Measurements from ENCODE around the gene SLC39A11.
"Not testable (repeated sequence)": the region's sequence is repeated elsewhere in the genome, so short reads cannot be mapped to it uniquely, and the experiment has no call there.

SLC39A11 gene

DNA sequence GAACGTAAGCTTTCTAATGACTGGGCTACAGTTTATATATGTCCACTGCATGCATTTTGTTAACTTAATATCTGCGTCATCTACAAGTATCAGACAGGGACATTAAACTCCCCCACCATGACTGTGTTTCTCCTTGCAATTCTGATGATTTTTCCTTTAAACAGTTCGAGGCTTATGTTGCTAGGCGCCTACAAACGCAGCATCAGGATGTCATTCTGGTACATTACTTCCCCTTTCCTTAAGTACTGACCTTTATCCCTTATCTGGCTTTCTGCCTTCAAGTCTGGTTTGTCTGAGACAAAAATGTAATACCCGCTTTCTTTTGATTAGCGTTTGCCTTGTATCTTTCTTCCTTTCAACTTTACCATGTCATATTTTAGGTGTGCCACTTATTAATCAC lies 362.4 kb downstream of the SLC39A11 start:
- no peak for DNase-seq

DNA sequence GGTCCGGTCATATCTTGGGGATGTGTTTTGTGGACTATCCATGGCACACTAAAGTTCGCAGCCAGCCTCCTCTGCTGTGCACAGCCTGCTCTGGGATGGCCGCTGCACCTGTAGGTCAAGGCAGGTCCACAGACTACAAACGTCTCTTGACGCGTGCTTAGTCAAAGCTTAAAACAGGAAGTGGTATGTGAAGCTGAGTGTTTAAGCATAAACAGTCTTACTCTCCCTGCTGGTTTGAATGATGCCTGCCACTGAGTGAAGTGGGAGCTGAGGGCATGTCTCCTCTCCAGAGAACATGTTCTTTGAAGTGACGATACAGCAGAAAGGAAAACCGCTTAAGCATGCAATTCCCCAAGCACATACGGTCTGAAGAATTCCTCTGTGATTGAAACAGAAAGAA lies 365.6 kb downstream of the SLC39A11 start:
- peak; percentile 19 for DNase-seq

DNA sequence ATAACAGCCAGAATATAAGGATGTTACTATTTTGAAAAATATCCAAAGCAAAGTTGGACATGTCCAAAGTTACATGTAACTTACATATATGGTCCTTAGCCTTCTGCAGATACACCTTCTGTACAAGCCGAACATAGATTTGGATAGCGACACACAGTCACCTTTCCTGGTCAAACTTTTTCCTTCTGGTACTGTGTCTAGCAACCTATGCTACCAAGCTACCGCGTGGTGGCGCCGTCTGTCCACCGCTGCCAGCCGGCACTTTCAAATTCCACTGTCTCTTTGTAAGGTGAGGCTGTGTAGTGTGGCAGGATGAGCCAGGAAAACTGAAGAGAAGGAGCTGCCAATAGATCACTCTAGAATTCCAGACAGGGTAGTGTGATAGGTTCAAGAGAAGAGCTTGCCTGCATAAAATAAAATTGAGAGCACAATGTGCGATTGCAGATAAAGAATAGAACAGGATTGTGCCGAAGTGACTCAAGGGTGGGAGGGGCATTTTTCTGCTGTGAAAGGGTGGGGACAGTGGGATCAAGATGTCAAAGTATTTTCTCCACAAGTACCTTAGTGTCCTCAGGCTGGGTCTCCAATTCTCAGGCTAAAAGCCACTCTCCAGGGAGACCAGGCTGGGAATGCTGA lies 366.9 kb downstream of the SLC39A11 start:
- DNase-seq: peak; percentile 45

DNA sequence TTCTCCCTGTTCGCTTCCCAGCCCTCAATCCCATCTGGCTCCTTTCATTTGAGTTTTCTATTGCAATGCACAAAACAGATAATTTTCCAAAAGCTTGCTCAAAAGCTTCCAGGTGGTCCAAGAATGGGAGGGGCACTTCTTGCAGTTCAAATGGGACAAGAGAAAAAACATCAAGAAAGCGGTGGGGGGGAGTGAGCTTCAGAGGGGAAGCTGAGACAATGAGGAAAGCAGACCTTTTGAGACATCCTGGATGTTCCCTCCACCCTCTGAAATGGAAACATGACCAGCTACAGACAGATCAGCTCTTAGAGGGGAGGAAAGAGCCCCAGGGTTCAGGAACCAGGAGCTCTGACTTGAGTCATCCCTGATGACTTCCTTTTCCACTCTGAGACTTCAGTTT lies 368.2 kb downstream of the SLC39A11 start:
- peak; percentile 47 for DNase-seq

DNA sequence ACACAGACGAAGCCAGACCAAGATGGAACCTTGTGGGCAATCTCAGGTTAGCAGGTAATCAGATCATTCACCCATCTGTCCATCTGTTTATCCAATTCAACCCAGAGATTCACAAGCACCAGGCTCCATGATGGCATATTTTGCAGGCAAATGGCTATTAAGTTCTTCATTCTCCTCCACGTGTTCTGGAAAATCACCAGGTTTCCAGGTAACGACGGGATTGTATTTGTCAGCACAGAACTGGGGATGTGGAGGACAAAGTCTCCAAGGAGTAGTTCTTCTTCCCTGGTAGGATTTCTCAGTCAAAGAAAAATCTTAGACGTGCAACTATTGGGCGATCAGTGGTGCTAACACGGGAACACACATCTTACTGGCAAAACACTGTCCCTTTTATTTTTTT lies 368.8 kb downstream of the SLC39A11 start:
- DNase-seq: no peak

DNA sequence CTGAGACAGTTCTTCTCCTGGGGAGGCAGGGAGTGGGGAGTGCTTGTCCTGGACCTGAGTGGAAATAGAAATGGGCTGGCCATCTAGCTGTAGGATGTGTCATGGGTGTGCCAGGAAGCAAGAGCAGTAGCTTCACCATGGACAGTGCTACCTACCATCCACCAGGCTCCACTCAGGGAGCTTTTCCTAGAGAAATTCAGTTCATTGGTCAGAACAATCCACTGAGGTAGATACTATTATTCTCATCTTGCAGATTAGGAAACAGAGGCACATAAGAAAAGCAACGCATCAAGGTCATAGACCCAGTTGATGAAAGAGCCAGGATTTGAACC lies 372.0 kb downstream of the SLC39A11 start:
- no peak for DNase-seq

DNA sequence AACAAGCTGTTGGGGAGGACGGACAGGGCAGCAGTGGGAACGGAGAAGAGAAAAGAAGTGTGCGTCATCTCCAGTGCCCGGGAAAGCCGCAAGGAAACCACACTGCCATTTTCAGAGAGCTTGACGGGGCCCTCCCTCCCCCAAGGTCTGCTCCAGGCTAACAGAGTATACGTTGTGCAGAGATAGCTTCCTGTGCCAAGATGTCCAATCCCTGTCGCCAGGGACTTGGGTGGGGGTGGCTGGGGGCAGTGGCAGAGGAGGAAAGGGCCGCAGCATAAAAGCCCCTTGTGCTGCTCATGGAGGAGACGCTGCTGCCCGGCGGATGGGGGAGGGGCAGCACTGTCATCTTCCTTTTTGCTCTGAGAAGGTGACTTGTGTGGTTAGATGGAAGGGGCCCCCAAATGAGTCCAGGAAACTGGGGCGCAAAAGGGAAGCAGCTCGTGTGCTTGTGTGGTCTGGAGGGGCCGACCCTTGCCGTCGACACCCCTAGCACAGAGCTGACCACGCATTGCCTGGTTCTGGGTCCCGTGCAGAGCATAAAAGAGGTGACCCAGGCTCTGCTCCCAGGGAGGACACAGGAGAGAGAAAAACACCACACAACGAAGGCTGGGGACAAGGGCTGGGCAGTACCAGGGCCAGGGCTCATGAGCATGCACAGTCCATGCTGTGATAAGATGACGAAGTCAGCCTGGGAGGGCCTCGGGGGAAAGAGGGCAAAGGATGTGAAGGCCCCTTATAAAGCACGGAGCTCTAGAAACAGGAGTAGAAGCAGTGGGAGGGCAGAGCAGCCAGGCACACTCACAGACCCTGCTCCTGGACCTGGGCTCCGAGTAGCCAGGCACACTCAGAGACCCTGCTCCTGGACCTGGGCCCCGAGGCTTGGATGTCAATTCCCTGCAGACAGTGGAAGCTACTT lies 372.7 kb downstream of the SLC39A11 start:
- peak; percentile 91 for DNase-seq

DNA sequence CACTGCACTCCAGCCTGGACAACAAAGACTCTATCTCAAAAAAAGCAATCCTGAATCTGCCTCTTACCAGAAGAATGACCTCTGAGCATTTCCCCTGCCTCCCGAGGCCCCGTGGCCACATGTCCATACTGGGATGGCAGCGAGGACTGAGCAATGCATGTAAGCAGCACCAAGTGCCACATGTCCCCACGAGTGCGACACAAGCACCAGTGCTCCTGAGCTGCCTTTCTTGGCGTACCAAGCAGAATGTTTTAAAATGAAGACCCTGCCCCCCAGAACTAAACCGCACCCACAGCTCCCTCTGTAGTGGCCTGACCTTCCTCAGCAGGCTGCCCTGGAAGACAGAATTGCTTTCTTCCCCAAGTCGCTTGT lies 373.3 kb downstream of the SLC39A11 start:
- DNase-seq: no peak

DNA sequence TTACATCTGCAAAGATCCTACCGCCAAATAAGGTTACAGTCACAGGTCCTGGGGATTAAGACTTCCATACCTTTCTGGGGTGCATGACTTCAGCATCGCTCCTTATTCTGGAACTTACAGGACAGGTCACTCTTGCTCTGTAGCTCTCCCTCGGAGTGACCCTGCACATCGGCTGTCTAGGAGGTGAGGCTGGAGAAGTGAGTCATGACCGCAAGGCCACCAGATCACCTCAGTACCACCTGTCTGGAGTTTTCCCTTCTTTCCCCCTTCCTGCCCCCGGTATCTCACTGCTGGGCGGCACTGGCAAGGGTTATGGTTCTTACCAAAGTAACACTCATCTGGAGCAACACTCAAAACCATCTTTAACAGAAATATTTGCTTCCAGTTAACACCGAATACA lies 374.8 kb downstream of the SLC39A11 start:
- no peak for DNase-seq

DNA sequence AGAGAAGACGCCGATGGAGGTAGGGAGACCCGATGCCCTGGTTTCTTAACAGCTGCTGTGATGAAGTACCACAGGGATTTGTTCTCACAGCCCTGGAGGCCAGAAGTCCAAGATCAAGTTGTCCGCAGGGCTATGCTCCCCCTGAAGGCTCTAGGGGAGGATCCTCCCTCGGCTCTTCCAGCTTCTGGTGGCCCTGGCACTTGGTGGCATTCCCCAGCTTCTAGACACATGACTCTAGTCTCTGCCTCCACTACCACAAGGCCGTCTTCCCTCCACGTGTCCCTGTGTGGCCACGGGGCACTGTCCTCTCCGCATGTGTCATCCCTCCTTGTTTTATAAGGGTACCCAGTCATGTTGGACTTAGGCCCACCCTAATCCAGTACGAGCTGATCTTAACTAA lies 375.2 kb downstream of the SLC39A11 start:
- DNase-seq: no peak

DNA sequence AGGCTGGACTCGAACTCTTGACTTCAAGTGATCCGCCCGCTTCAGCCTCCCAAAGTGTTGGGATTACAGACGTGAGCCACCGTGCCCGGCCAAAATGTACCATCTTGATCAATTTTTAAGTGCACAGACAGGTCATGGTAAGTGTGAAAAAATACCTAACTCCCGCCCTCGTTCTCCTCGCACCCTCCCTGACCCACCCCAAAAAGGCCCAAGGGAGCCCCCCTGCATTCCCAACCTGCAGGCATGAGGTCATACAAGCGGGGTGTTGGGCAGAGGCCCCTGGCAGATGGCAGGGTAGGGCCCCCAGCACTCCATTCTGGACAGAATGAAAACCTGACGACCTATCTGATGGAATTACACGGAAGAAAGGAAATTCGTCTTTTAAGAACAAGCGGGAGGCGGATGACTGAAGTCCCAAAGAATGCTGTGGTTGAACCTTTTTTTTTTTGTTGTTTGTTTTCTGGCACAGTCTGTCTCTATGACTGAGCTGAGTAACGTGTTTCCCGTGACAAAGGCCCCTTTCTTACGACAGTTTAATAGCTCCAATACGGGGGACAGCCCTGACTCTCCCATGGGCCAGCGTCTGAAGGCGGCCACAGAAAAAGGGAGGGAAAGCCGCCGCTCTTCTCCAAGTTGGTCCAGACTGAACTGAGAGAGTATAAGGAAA lies 376.4 kb downstream of the SLC39A11 start:
- DNase-seq: no peak

DNA sequence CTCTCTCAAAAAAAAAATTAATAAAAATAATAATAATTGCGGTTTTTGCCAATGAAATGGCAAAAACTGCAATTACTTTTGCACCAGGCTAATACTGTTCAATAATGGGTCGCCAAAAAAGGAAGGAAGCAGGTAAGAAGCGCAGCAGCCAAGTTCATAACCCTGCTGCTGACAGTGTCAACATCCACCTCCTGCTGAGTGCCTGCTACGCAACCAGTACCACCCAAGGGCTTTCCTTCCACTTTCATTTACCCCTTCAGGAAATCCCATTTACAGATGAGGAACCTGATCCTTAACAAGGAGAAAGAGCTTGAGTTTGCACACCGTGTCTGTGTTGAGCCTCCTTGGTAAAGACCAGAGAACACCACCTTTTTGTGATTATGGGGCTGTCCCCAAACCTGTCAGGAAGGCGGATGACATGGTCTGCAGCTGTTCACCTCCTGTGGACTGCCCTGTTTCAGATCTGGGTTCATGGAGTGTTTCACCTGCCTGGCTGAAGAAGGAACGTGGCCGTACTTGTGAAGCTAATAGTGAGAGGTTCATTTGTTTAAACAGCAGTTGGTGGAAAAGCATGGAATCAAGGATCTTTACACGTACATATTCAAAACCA lies 378.0 kb downstream of the SLC39A11 start:
- DNase-seq: peak; percentile 25

DNA sequence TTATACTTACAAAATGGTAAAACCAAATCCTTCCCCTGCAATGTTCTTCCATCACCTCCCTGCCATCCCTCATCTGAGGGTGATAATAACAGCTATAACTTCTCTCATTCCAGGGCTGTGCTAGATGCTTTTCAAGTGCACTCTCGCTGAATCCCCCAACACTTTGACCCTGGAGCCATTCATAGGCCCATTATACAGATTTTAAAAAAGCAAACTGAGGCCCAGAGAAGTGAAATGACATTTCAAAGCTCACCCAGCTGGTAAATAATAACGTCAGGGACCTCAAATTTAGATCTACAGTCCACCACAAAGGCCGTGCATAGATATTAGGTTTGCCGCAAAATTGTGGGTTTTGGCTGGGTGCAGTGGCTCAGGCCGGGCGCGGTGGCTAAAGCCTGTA lies 378.8 kb downstream of the SLC39A11 start:
- no peak for DNase-seq

DNA sequence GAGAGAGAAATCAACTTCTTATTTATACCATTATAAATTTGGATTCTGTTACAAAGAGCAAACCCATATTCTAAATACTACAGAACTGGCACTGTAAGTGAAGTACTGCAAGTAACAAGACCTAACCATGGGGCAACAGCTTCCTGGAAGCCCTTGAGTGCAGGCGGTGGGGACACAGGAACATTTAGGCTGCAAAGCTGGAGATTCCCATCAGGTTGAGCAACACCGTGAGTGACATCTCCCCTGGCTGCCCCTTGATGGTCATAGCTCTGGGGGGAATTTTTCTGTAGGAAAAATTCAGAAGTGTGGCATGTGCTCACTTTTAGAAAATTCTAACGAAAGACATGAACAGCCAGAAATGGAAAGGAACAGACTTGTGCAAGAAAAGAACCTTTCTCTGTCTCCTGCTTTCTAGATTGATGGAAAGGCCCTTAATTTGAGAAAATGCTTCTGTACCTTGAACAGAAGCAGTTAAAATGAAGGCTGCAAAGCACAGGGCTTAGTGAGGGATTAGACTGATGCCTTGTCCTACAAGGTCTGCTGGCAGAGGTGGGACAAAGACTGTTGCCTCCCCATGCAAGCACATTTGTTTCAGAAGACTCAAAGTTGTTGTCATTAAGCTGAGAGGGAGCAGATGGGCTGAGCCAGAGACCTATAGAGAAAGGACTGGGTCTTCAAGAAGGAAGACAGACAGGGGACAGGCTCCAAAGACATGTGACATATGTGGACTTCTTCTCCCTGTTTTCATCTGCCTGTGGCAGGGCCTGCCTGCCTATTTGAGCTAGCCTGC lies 380.8 kb downstream of the SLC39A11 start:
- DNase-seq: no peak

DNA sequence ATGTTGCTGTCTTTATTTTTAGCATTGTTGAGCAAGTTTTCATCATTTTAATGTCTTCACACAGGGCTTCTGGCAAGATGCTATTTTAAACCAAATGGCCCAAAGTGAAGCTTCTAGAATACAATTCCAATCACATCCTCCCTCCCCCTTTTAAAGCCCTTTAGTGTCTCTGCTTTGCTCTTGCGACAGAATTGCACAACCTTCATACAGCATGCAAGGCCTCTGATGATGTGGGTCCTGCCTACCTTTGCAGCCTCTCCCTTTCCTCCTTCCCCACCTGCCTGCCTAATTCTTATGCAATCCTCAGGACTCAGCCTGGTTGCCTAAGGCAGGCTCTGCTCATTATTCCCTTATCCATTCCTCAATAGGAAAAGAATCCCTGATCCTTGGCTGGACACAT lies 381.7 kb downstream of the SLC39A11 start:
- no peak for DNase-seq

DNA sequence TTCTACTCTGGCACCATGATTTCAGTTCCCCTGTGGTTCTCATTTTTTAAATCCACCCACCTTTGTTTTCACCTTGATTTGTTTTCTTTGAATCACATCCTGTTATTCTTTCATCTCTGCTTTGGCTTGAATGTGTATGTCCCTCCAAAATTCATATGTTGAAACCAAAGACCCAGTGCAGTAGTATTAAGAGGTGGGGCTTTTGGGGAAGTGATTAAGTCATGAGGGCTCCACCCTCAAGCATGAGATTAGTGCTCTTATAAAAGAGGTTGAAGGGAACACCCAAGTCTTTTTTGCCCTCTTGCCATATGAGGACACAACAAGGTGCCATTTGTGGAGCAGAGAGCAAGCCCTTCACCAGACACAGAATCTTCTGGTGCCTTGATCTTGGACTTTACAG lies 382.3 kb downstream of the SLC39A11 start:
- no peak for DNase-seq

DNA sequence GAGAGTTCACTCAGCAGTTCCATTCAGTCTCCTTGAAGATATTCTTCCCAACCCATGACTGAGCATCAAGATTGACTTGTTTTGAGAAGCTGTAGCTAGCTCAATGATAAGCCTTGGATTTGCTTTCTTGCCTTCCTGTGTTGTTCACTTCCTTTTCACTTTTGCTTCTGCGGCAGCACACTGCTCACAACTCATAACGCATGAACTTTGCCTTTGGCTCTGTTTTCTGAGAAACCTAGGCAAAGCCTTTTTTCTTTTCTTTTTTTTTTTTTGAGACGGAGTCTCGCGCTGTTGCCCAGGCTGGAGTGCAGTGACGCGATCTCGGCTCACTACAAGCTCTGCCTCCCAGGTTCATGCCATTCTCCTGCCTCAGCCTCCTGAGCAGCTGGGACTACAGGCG lies 383.8 kb downstream of the SLC39A11 start:
- not testable (repeated sequence) for DNase-seq

DNA sequence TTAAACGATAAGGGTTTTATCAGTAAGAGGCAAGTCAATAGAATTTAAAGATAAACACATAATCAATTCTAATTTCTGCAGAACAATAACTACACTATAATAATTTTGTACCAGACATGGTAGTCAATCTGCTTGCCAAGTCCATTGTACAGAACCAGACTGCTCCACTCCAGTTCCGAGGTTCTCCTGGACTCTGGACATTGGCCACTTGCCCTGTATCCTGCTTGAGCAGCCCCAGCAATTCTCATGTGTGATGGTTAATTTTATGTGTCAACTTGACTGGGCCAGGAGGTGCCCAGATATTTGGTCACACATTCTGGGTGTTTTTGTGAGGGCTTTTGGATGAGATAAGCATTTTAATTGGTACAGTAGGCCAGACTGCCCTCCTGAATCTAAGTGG lies 384.6 kb downstream of the SLC39A11 start:
- no peak for DNase-seq

DNA sequence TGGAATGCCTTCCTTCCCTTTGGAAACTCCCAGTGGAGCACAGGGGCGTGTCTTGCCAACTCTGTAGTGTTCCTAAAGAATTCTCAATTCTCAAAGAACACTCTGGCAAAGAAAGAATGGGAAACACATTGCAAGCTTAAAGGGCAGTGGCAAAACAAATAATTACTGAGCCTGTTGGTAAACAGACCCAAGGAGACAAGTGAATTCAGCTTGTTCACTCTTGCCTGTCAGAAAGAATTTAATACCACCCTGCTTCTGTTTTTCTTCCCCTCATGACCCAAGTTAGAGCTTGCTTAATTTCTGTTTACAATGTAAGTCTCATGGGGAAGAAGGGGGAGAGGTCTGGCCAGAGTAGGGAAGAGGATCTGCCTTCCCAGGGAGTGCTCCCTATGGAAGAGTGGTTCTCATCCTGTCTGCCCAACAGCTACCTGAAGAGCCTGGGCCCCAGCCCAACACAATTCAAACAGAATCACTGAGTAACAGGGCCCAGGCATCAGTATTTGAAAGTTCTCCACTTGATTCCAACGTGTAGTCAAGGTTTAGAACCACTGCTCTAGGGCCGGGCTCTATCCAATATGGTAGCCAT lies 386.0 kb downstream of the SLC39A11 start:
- DNase-seq: no peak

DNA sequence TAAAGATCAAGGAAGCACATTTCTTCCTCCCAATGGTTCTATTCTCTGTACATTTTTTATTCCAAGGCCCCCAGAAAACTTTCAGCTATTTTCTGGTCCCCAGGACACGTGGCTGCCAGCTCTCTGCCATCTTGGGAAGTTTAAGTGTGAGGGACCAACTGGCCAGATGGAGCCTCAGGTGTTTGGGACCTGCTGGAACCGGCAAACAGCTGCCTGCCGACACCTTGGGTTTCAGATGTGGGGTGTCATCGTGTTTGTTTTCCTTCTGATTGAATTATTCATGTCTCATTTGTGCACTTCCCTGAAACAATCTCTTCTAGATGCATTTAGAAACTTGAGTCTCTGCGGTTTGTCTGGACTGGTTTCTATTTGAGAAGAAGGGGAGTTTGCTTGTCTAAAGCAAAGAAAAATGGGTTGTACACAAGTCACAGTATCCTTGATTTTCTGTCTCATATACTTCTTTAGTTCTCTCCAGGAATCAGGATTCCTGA lies 386.5 kb downstream of the SLC39A11 start:
- DNase-seq: no peak

DNA sequence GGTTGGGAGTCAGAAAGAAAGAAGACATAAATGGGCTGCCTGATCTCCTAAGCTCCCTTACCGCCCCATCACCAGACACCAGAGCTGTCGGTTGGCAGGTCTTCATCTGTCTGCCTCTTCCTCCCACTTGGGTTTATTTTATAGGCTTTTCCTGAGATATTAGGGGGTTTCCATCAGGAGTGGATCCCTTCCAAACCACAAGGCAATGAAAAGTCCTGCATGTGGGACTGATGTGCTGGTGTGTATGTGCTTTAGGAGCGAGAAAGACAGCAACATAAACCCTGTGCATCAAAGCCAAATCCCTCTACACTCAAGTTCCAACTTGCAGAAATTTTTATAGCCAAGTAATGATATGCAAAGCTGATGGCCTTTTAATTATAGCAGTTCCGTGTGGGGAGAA lies 389.5 kb downstream of the SLC39A11 start:
- DNase-seq: no peak

DNA sequence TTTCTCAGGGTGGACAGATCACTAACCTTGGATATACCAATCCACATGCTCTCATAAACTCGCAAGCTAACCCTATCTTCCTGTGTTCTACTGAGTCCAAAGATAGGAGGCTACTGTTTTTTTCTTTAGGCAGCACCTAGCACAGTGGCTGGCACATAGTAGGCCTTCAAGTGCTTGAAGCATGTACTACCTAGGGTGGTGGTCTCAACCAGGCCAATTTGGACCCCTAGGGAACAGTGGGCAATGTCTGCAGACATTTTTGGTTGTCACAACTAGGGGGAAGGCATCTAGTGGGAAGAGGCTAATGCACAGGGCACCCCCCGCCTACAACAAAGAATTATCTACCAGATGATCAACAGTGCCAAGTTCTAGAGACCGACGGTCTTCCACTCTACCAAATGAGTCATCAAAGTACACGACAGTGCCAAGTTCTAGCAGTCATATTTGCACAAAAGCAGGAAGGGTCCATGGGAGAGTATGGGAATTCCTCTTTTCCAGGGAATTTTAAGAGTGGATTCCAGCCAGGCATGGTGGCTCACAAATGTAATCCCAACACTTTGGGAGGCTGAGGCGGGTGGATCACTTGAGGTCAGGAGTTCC lies 390.3 kb downstream of the SLC39A11 start:
- no peak for DNase-seq

Data from GDM1 (cell line).